HG02840 (cell line): ENCODE results near the gene SERPINH1.

ENCODE experiments used
- ATAC-seq: cut with Tn5 transposase; IDR thresholded peaks from one replicate; pipeline ENCODE4 v1.9.1; 2021; ENCODE audit warnings: mild to moderate bottlenecking, moderate library complexity, moderate number of reproducible peaks; ENCODE audit not compliant: unreplicated experiment, low FRiP score

The SERPINH1 gene

GRCh38 chr11:75562048-75562835, at the start of gene SERPINH1:
SERPINH1 (plus strand) TSS chr11:75562253; CDS start chr11:75566350, 4,097 bp downstream.
- peak; percentile 63 for ATAC-seq

- no peak for ATAC-seq
These were observed 48.8 kb upstream of the SERPINH1 start for GRCh38 chr11:75513250-75513649.

- no peak for ATAC-seq
These were observed 47.5 kb upstream of the SERPINH1 start for GRCh38 chr11:75514596-75514995.

- no peak for ATAC-seq
These were observed 45.9 kb upstream of the SERPINH1 start for GRCh38 chr11:75516140-75516539.

GRCh38 chr11:75516886-75517285, 45.2 kb upstream of the SERPINH1 start:
- no peak for ATAC-seq

- no peak for ATAC-seq
These were observed 43.9 kb upstream of the SERPINH1 start for GRCh38 chr11:75518204-75518549.

- ATAC-seq, result no peak
These were observed 43.0 kb upstream of the SERPINH1 start for GRCh38 chr11:75518771-75519653.

- no peak for ATAC-seq
These were observed 41.4 kb upstream of the SERPINH1 start for GRCh38 chr11:75520688-75521087.

- ATAC-seq, result no peak
These were observed 39.6 kb upstream of the SERPINH1 start for GRCh38 chr11:75522286-75523044.

GRCh38 chr11:75523189-75523588, 38.9 kb upstream of the SERPINH1 start:
- no peak for ATAC-seq

- no peak for ATAC-seq
These were observed 38.0 kb upstream of the SERPINH1 start for GRCh38 chr11:75523811-75524664.

GRCh38 chr11:75524665-75525432, 37.2 kb upstream of the SERPINH1 start:
- no peak for ATAC-seq

- peak; percentile 61 for ATAC-seq
These were observed 36.4 kb upstream of the SERPINH1 start, which contains the start of gene GDPD5 for GRCh38 chr11:75525433-75526191. GDPD5 (minus strand) TSS chr11:75525941; CDS start chr11:75477735, 48,206 bp downstream.

GRCh38 chr11:75526192-75526541, 35.9 kb upstream of the SERPINH1 start:
- no peak for ATAC-seq

- no peak for ATAC-seq
These were observed 34.9 kb upstream of the SERPINH1 start for GRCh38 chr11:75527130-75527529.

- no peak for ATAC-seq
These were observed 33.9 kb upstream of the SERPINH1 start for GRCh38 chr11:75527938-75528735.

- ATAC-seq, result no peak
These were observed 31.5 kb upstream of the SERPINH1 start for GRCh38 chr11:75530577-75530976.

GRCh38 chr11:75531325-75531724, 30.7 kb upstream of the SERPINH1 start:
- ATAC-seq, result no peak
